ENCODE data around the gene TRAPPC14.

GRCh38 chr7:100204454-100204853, 45.9 kb upstream of the TRAPPC14 start:
- TF ChIP-seq EZH2 (IDR thresholded peaks at IDR 0.05; ENCODE audit: insufficient read depth, poor library complexity, severe bottlenecking) (no peak), EZH2phosphoT487 (IDR thresholded peaks at IDR 0.05; ENCODE audit: insufficient read depth, low read depth) (no peak)

Data from GM23248 (cell line).